GM19372 (cell line): ENCODE measurements around the gene UHRF1.
"Not testable (repeated sequence)": the region's sequence is repeated elsewhere in the genome, so short reads cannot be mapped to it uniquely, and the experiment has no call there.

Source experiments
- ATAC-seq: cut with Tn5 transposase; IDR thresholded peaks from one replicate; pipeline ENCODE4 v1.9.1; 2021; ENCODE audit warnings: mild to moderate bottlenecking, low read depth, moderate library complexity; ENCODE audit not compliant: unreplicated experiment

The UHRF1 gene

GRCh38 chr19:4969772-4970531, 60.7 kb downstream of the UHRF1 start:
- ATAC-seq: no peak

- ATAC-seq: no peak
Measured at GRCh38 chr19:4970558-4971423, 61.5 kb downstream of the UHRF1 start.

GRCh38 chr19:4971424-4971793, 62.1 kb downstream of the UHRF1 start:
- no peak for ATAC-seq

GRCh38 chr19:4971816-4972495, 62.7 kb downstream of the UHRF1 start:
- ATAC-seq: no peak

- no peak for ATAC-seq
Measured at GRCh38 chr19:4972509-4973230, 63.4 kb downstream of the UHRF1 start.

- ATAC-seq: no peak
Measured at GRCh38 chr19:4974880-4975469, 65.7 kb downstream of the UHRF1 start.

GRCh38 chr19:4975601-4976000, 66.3 kb downstream of the UHRF1 start:
- not testable (repeated sequence) for ATAC-seq

GRCh38 chr19:4976401-4977298, 67.3 kb downstream of the UHRF1 start:
- no peak for ATAC-seq

GRCh38 chr19:4977299-4978174, 68.2 kb downstream of the UHRF1 start:
- ATAC-seq: no peak

- ATAC-seq: no peak
Measured at GRCh38 chr19:4979211-4979807, 70.0 kb downstream of the UHRF1 start.

GRCh38 chr19:4980067-4980466, 70.8 kb downstream of the UHRF1 start:
- ATAC-seq: no peak

- no peak for ATAC-seq
Measured at GRCh38 chr19:4980838-4981680, 71.8 kb downstream of the UHRF1 start.

GRCh38 chr19:4981681-4981958, 72.3 kb downstream of the UHRF1 start:
- ATAC-seq: no peak

GRCh38 chr19:4983346-4984105, 74.2 kb downstream of the UHRF1 start:
- ATAC-seq: no peak

GRCh38 chr19:4984106-4984380, 74.7 kb downstream of the UHRF1 start:
- no peak for ATAC-seq

GRCh38 chr19:4984438-4984990, 75.2 kb downstream of the UHRF1 start:
- ATAC-seq: no peak
